K562 (cell line): ENCODE measurements around the gene IMMP2L. TPM values are rescaled to one million over a fixed set of nuclear protein-coding genes. Genes with fewer than 3 reads are reported as not detected.
"Not testable (repeated sequence)": the region's sequence is repeated elsewhere in the genome, so short reads cannot be mapped to it uniquely, and the experiment has no call there.

Experiments used
- ATAC-seq: fragments of 200-7000 bp; cut with Tn5 transposase; 3 replicates; pipeline ENCODE4 v1.9.1; 2020; ENCODE audit warnings: moderate library complexity
- BruUV-seq: library from RNA; stranded (reverse); fragments of 400-500 nt; replicated peaks from 2 replicates; lab custom pipeline; 2021; lab: Mats Ljungman, UMichigan
- CTCF ChIA-PET: fragments of 300-600 bp; formaldehyde crosslinking; extraction: SDS; loops from one replicate; lab custom pipeline; 2021; ENCODE audit warnings: low intra/inter-chr PET ratio; lab: Yijun Ruan, JAX
- POLR2A ChIA-PET: fragments of 300-600, 350-650 bp; sonication (Branson Sonifier 250); formaldehyde crosslinking; extraction: SDS; loops from one replicate; lab custom pipeline; 2021; ENCODE audit warnings: antibody characterized with exemption, inconsistent platforms; lab: Yijun Ruan, JAX
- DNase-seq, 4 experiments: peaks; one replicate each; pipeline versions ENCODE4 v3.0.0 to v3.0.0-alpha.2; 2011 to 2018; ENCODE audit warnings: low spot score in 3 of 4, mixed read lengths in 3 of 4; ENCODE audit errors: extremely low read depth in 1 of 4
- FAIRE-seq: peaks from 2 replicates; lab custom pipeline; 2011; peaks lifted over from hg19 to GRCh38; lab: Jason Lieb, UNC
- H2AFZ ChIP-seq: 2 replicates; pipeline ENCODE4 v1.6.0; 2011; ENCODE audit warnings: low read depth, low read length, control low read depth, inconsistent platforms
- H3K27ac ChIP-seq: fragments of 200-600 bp; 3 replicates; pipeline ENCODE4 v1.8.0; 2011; ENCODE audit warnings: low read depth, mild to moderate bottlenecking, control low read depth, inconsistent platforms, low read length, moderate library complexity, mixed read lengths; ENCODE audit errors: extremely low read depth
- H3K27me3 ChIP-seq, 2 experiments: fragments of 300-600 bp in 1 of 2; 2 replicates in 1 of 2; 3 replicates in 1 of 2; pipeline versions ENCODE4 v1.6.0 to v1.8.0; 2011; ENCODE audit warnings: inconsistent platforms in 2 of 2, low read length in 2 of 2, mild to moderate bottlenecking in 1 of 2, mixed read lengths in 1 of 2, moderate library complexity in 1 of 2; ENCODE audit not compliant: control insufficient read depth in 2 of 2, insufficient read depth in 2 of 2
- H3K36me3 ChIP-seq: fragments of 300-600 bp; 3 replicates; pipeline ENCODE4 v1.8.0; 2011; ENCODE audit warnings: mild to moderate bottlenecking, low read length, inconsistent platforms; ENCODE audit not compliant: control insufficient read depth, insufficient read depth
- H3K4me1 ChIP-seq, 2 experiments: fragments of 200-600 bp in 1 of 2; replicated peaks in 1 of 2; 2 replicates in 1 of 2; 3 replicates in 1 of 2; pipeline versions ENCODE4 v1.5.1 to v1.8.0; 2011; ENCODE audit warnings: inconsistent platforms in 2 of 2, low read length in 2 of 2, mild to moderate bottlenecking in 1 of 2, mixed read lengths in 1 of 2, moderate library complexity in 1 of 2; ENCODE audit not compliant: control insufficient read depth in 2 of 2, insufficient read depth in 2 of 2
- H3K4me2 ChIP-seq: 2 replicates; pipeline ENCODE4 v1.6.1; 2011; ENCODE audit warnings: low read length, control low read depth, inconsistent platforms, mixed read lengths; ENCODE audit not compliant: insufficient read depth
- H3K4me3 ChIP-seq: fragments of 200-600 bp; sonication (generic), shearing (Covaris generic); 2 replicates; pipeline ENCODE4 v1.5.1; 2016; ENCODE audit warnings: control low read depth, inconsistent platforms
- H3K79me2 ChIP-seq: fragments of 200-600 bp; 3 replicates; pipeline ENCODE4 v1.8.0; 2011; ENCODE audit warnings: low read length, inconsistent platforms; ENCODE audit not compliant: control insufficient read depth, insufficient read depth
- H3K9ac ChIP-seq, 2 experiments: 2 replicates each; pipeline versions ENCODE4 v1.6.0 to v1.6.1; 2011; ENCODE audit warnings: low read depth in 2 of 2, low read length in 2 of 2, control low read depth in 1 of 2, inconsistent platforms in 1 of 2, mild to moderate bottlenecking in 1 of 2, mixed read lengths in 1 of 2; ENCODE audit not compliant: insufficient read depth in 1 of 2
- H3K9me1 ChIP-seq: one replicate; pipeline ENCODE4 v1.6.0; 2011; ENCODE audit warnings: inconsistent platforms, mild to moderate bottlenecking, low read length, moderate library complexity; ENCODE audit not compliant: control insufficient read depth, insufficient read depth
- H3K9me3 ChIP-seq: replicated peaks from 2 replicates; pipeline ENCODE4 v1.5.1; 2011; ENCODE audit warnings: low read depth, low read length, inconsistent platforms; ENCODE audit not compliant: control insufficient read depth, insufficient read depth
- H4K20me1 ChIP-seq: replicated peaks from 2 replicates; pipeline ENCODE4 v1.6.1; 2011; ENCODE audit warnings: low read length, inconsistent platforms, mixed read lengths; ENCODE audit not compliant: control insufficient read depth, insufficient read depth
- CHD4 ChIP-seq: fragments of 200-600 bp; sonication (generic); IDR thresholded peaks from 3 replicates; pipeline ENCODE4 v1.6.1; 2012; ENCODE audit warnings: low read depth, mild to moderate bottlenecking, mixed read lengths, low read length, inconsistent platforms; ENCODE audit not compliant: insufficient read depth, insufficient replicate concordance, poor library complexity, severe bottlenecking
- GTF2F1 ChIP-seq: IDR thresholded peaks from 2 replicates; pipeline ENCODE4 v1.6.1; 2011; ENCODE audit warnings: low read depth, low read length, improper control_type of control experiment
- NFE2L1 ChIP-seq: fragments of 450-650 bp; IDR thresholded peaks from 2 replicates; pipeline ENCODE4 v1.6.1; 2016; ENCODE audit warnings: missing genetic modification characterization, low read depth, mild to moderate bottlenecking, missing compliant biosample characterization, moderate library complexity, borderline replicate concordance
- ZNF584 ChIP-seq: fragments of 200-800 bp; sonication (Bioruptor generic); IDR thresholded peaks from 2 replicates; pipeline ENCODE4 v1.6.1; 2016; ENCODE audit warnings: low read depth, mild to moderate bottlenecking, missing genetic modification characterization, missing compliant biosample characterization
- WGBS: fragments of 100-300 bp; shearing (Covaris generic); methylation state at CpG from one replicate; pipeline ENCODE4 v1.1.6; 2016; ENCODE audit warnings: low coverage, mixed read lengths; ENCODE audit not compliant: insufficient coverage; ENCODE audit errors: missing lambda C conversion rate; 5-methylcytosine and 5-hydroxymethylcytosine counted together
- in situ Hi-C: fragments of 300-500 bp; cut with MboI; formaldehyde crosslinking; loops from 4 replicates; pipeline ENCODE4 v1.15.0; 2018; ENCODE audit warnings: inconsistent platforms, mixed read lengths
- intact Hi-C: fragments of 100-400 bp; cut with micrococcal nuclease; formaldehyde crosslinking; loops from 2 replicates; pipeline ENCODE4 v1.14.2; 2022
- polyA plus RNA-seq, 8 experiments: library from polyadenylated mRNA; depleted of rRNA in 4 of 8; stranded (reverse) in 5 of 8; unstranded in 3 of 8; fragments of >200 nt; fragmentation: Nextera tagmentation in 2 of 8; fragmentation: Illumina TruSeq in 1 of 8; extraction: Ambion mirVana in 2 of 8; extraction: Trizol in 1 of 8; gene quantifications; 2 replicates each; pipeline versions ENCODE4 v1.2.1 to v1.2.3, GENCODE V29; 2011 to 2014; ENCODE audit warnings: inconsistent platforms in 1 of 8, missing spikeins in 1 of 8
- total RNA-seq, 7 experiments: library from RNA; depleted of rRNA in 6 of 7; stranded (reverse); fragments of >200 nt in 6 of 7; fragmentation: Illumina TruSeq in 2 of 7; extraction: Trizol in 2 of 7; gene quantifications; 2 replicates each; pipeline versions ENCODE4 v1.2.1 to v1.2.3, GENCODE V29; 2011 to 2021; ENCODE audit warnings: low replicate concordance in 1 of 7
- TF ChIP-seq, protein P1 (sequence below): IDR thresholded peaks from 2 replicates; pipeline ENCODE4 v1.6.1; 2011; ENCODE audit warnings: borderline replicate concordance, low read depth, mild to moderate bottlenecking, moderate library complexity, low read length; ENCODE audit not compliant: insufficient read depth, poor library complexity, severe bottlenecking
- TF ChIP-seq, protein P2 (sequence below): IDR thresholded peaks from 3 replicates; pipeline ENCODE4 v1.6.1; 2011; ENCODE audit warnings: borderline replicate concordance, mild to moderate bottlenecking; ENCODE audit not compliant: insufficient read length, insufficient read depth

Gene IMMP2L
- total and polyA plus RNA-seq, 9 of the 15 experiments (the other 6 are each of a cell fraction or from before 2014, with no cell fraction given) = 29.7 to 116 (median 53.0) TPM

DNA sequence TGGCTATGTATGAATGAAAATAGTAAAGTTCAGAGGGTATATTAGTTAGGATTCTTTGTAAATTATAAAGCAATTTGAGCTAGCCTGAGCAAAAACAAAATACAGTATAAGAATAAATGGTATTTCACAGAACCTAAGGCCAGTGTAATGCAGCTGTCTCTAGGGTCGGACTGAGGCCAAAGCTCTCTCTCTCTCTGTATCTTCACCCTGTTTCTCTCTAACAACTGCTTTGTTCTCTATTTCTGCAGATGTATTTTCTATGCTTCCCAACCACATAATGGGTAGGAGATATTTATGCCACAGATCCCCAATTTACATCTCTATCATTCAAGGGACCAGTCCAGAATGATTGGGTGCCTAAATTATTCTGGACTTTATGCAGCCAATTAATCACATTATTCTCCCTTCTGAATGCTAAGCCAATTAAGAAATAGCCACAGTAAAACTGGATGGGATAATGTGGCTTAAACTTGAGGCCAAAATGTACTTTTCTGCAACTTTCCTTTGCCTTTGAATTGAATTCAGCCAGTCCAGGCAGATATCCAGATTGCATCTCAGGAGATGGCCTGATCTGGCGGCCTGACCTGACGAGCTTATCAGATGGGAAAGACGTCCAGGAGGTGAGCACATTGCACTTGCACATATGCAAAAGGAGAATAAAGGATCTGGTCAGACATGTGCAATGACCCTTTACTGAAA, 24.6 kb upstream of the IMMP2L start:
- no TSS peak for BruUV-seq

DNA sequence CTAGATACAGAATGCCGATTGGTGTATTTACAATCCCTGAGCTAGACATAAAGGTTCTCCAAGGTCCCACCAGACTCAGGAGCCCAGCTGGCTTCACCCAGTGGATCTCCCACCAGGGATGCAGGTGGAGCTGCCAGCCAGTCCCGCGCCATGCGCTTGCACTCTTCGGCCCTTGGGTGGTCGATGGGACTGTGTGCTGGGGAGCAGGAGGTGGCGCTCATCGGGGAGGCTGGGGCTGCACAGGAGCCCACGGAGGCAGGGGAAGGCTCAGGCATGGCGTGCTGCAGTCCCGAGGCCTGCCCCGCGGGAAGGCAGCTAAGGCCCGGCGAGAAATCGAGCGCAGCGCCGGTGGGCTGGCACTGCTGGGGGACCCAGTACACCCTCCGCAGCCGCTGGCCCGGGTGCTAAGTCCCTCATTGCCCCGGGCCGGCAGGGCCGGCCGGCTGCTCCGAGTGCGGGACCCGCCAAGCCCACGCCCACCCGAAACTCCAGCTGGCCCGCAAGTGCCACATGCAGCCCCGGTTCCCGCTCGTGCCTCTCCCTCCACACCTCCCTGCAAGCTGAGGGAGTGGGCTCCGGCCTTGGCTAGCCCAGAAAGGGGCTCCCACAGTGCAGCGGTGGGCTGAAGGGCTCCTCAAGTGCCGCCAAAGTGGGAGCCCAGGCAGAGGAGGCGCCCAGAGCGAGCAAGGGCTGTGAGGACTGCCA, 19.6 kb upstream of the IMMP2L start:
- H3K79me2 ChIP-seq, CTCF ChIA-PET, H3K4me1 ChIP-seq, H3K27me3 ChIP-seq, DNase-seq, H3K9me1 ChIP-seq, H3K27ac ChIP-seq, H3K4me2 ChIP-seq, H3K9me3 ChIP-seq, H4K20me1 ChIP-seq, H3K36me3 ChIP-seq, FAIRE-seq, POLR2A ChIA-PET, H3K9ac ChIP-seq, ATAC-seq, in situ Hi-C loops, H2AFZ ChIP-seq, H3K4me3 ChIP-seq, intact Hi-C loops, BruUV-seq: not testable (repeated sequence)
- WGBS = 35% methylated on average over 16 of the region's 40 CpGs

More for the DNA sequence above, 24.6 kb upstream of the IMMP2L start:
- Histone ChIP-seq H3K4me3 (no peak overlapping the region), H3K4me1 (no peaks in the 10 kb centered on the region), H3K9me3 (no peaks in the 10 kb centered on the region), H3K4me2 (no peak overlapping the region), H4K20me1 (no peaks in the 10 kb centered on the region), H3K79me2 (no peaks in the 10 kb centered on the region), H3K36me3 (no peaks in the 10 kb centered on the region), H2AFZ (peak overlapping the region; percentile 26; the same call in 1 of the 2 replicates), H3K27ac (no peak overlapping the region), H3K9me1 (no peaks in the 10 kb centered on the region), H3K9ac (no peak overlapping the region), H3K27me3 (peaks cover 8 to 9% of the 10 kb centered on the region in 2 experiments; a peak in 3 of 5 replicates)
- ChIA-PET CTCF (no interaction called here), POLR2A (no interaction called here)
- no peak for TF ChIP-seq NFE2L1 (tag)
- no peak for TF ChIP-seq GTF2F1
- TF ChIP-seq, protein P1, sequence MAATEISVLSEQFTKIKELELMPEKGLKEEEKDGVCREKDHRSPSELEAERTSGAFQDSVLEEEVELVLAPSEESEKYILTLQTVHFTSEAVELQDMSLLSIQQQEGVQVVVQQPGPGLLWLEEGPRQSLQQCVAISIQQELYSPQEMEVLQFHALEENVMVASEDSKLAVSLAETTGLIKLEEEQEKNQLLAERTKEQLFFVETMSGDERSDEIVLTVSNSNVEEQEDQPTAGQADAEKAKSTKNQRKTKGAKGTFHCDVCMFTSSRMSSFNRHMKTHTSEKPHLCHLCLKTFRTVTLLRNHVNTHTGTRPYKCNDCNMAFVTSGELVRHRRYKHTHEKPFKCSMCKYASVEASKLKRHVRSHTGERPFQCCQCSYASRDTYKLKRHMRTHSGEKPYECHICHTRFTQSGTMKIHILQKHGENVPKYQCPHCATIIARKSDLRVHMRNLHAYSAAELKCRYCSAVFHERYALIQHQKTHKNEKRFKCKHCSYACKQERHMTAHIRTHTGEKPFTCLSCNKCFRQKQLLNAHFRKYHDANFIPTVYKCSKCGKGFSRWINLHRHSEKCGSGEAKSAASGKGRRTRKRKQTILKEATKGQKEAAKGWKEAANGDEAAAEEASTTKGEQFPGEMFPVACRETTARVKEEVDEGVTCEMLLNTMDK = no peak
- TF ChIP-seq, protein P2, sequence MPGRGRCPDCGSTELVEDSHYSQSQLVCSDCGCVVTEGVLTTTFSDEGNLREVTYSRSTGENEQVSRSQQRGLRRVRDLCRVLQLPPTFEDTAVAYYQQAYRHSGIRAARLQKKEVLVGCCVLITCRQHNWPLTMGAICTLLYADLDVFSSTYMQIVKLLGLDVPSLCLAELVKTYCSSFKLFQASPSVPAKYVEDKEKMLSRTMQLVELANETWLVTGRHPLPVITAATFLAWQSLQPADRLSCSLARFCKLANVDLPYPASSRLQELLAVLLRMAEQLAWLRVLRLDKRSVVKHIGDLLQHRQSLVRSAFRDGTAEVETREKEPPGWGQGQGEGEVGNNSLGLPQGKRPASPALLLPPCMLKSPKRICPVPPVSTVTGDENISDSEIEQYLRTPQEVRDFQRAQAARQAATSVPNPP = no peak
- TF ChIP-seq CHD4 = no peak
- TF ChIP-seq ZNF584 = no peak
- FAIRE-seq (no peak), DNase-seq (no peak), ATAC-seq (no peak)
- WGBS = 1% methylated on average over 4 of the region's 4 CpGs
- in situ Hi-C loops (no loop called here), intact Hi-C loops (no loop called here)
